HepG2 (cell line): Measurements from ENCODE around the gene PANK4. TPM values are rescaled to one million over a fixed set of nuclear protein-coding genes. Genes with fewer than 3 reads are reported as not detected.

ENCODE experiments used
- ATAC-seq: fragments of 200-7000 bp; cut with Tn5 transposase; 3 replicates; pipeline ENCODE4 v1.9.1; 2020; ENCODE audit warnings: mild to moderate bottlenecking, moderate library complexity
- BruUV-seq: library from RNA; stranded (reverse); fragments of 400-500 nt; replicated peaks from 2 replicates; lab custom pipeline; 2021; lab: Mats Ljungman, UMichigan
- CTCF ChIA-PET: fragments of 300-600 bp; formaldehyde crosslinking; extraction: SDS; loops from one replicate; lab custom pipeline; 2021; ENCODE audit warnings: low total read pairs, inconsistent platforms, low intra/inter-chr PET ratio; lab: Yijun Ruan, JAX
- POLR2A ChIA-PET: fragments of 350-600 bp; sonication (Branson Sonifier 250); formaldehyde crosslinking; loops from one replicate; lab custom pipeline; 2020; ENCODE audit warnings: antibody characterized with exemption, inconsistent platforms; lab: Yijun Ruan, JAX
- DNase-seq: peaks from one replicate; pipeline ENCODE4 v3.0.0-alpha.2; 2015; ENCODE audit warnings: low spot score
- FAIRE-seq: peaks from 3 replicates; lab custom pipeline; 2011; peaks lifted over from hg19 to GRCh38; lab: Jason Lieb, UNC
- H2AFZ ChIP-seq: one replicate; pipeline ENCODE4 v1.6.1; 2011; ENCODE audit warnings: low read length, inconsistent platforms
- H3K27ac ChIP-seq: fragments of 300-600 bp; 3 replicates; pipeline ENCODE4 v1.8.0; 2011; ENCODE audit warnings: mixed run types, mild to moderate bottlenecking, mixed read lengths, low read length, inconsistent platforms; ENCODE audit not compliant: insufficient read depth; ENCODE audit errors: extremely low read length
- H3K27me3 ChIP-seq, 2 experiments: fragments of 200-600 bp in 1 of 2; 2 replicates in 1 of 2; 3 replicates in 1 of 2; pipeline versions ENCODE4 v1.6.0 to v1.8.0; 2011; ENCODE audit warnings: low read length in 2 of 2, mild to moderate bottlenecking in 2 of 2, moderate library complexity in 2 of 2, inconsistent platforms in 1 of 2; ENCODE audit not compliant: insufficient read depth in 2 of 2, control insufficient read depth in 1 of 2
- H3K36me3 ChIP-seq, 2 experiments: fragments of 200-600 bp in 1 of 2; replicated peaks in 1 of 2; 2 replicates in 1 of 2; 3 replicates in 1 of 2; pipeline versions ENCODE4 v1.5.1 to v1.8.0; 2011; ENCODE audit warnings: low read length in 2 of 2, inconsistent platforms in 1 of 2; ENCODE audit not compliant: insufficient read depth in 2 of 2, control insufficient read depth in 1 of 2
- H3K4me1 ChIP-seq: 2 replicates; pipeline ENCODE4 v1.5.1; 2012; ENCODE audit warnings: low read length, inconsistent platforms; ENCODE audit not compliant: insufficient read depth
- H3K4me2 ChIP-seq: 2 replicates; pipeline ENCODE4 v1.6.0; 2011; ENCODE audit warnings: low read depth, low read length, inconsistent platforms
- H3K4me3 ChIP-seq, 3 experiments: fragments of 200-600 bp in 1 of 3; sonication (generic), shearing (Covaris generic) in 1 of 3; replicated peaks in 1 of 3; 2 replicates each; pipeline ENCODE4 v1.5.1; 2011 to 2016; ENCODE audit warnings: low read length in 3 of 3, inconsistent platforms in 2 of 3, low read depth in 2 of 3, mild to moderate bottlenecking in 2 of 3, control low read depth in 1 of 3, mixed read lengths in 1 of 3; ENCODE audit not compliant: insufficient read depth in 1 of 3
- H3K79me2 ChIP-seq: one replicate; pipeline ENCODE4 v1.6.1; 2011; ENCODE audit warnings: low read length, inconsistent platforms; ENCODE audit not compliant: insufficient read depth
- H3K9ac ChIP-seq: 2 replicates; pipeline ENCODE4 v1.6.0; 2011; ENCODE audit warnings: mild to moderate bottlenecking, low read depth, low read length, inconsistent platforms; ENCODE audit not compliant: insufficient read depth
- H3K9me3 ChIP-seq: 2 replicates; pipeline ENCODE4 v1.5.1; 2012; ENCODE audit warnings: mild to moderate bottlenecking, low read length
- H4K20me1 ChIP-seq: 2 replicates; pipeline ENCODE4 v1.6.0; 2011; ENCODE audit warnings: inconsistent platforms, mild to moderate bottlenecking, low read length, moderate library complexity; ENCODE audit not compliant: insufficient read depth
- BRCA1 ChIP-seq: sonication (generic); formaldehyde crosslinking; IDR thresholded peaks from 2 replicates; pipeline ENCODE4 v1.4.0; 2020; ENCODE audit warnings: missing genetic modification reagents
- NFIC ChIP-seq: IDR thresholded peaks from 2 replicates; pipeline ENCODE4 v1.6.1; 2012; ENCODE audit warnings: mild to moderate bottlenecking, low read length, inconsistent platforms
- NFYB ChIP-seq: sonication (generic); formaldehyde crosslinking; IDR thresholded peaks from 2 replicates; pipeline ENCODE4 v1.4.0; 2020; ENCODE audit warnings: missing genetic modification reagents
- RBFOX2 ChIP-seq: fragments of 200-400 bp; formaldehyde crosslinking; IDR thresholded peaks from 2 replicates; pipeline ENCODE4 v1.6.1; 2017; ENCODE audit warnings: low read depth, mild to moderate bottlenecking, low read length
- SIX4 ChIP-seq: sonication (generic); formaldehyde crosslinking; IDR thresholded peaks from 2 replicates; pipeline ENCODE4 v1.4.0; 2020; ENCODE audit warnings: missing genetic modification reagents
- SMARCE1 ChIP-seq: fragments of 450-650 bp; IDR thresholded peaks from 2 replicates; pipeline ENCODE4 v1.6.1; 2017; ENCODE audit warnings: borderline replicate concordance
- ZNF326 ChIP-seq: sonication (generic); formaldehyde crosslinking; IDR thresholded peaks from 2 replicates; pipeline ENCODE4 v1.4.0; 2020; ENCODE audit warnings: missing genetic modification reagents, borderline replicate concordance
- ZNF570 ChIP-seq: sonication (generic); formaldehyde crosslinking; IDR thresholded peaks from 2 replicates; pipeline ENCODE4 v1.4.0; 2020; ENCODE audit warnings: mild to moderate bottlenecking, missing genetic modification reagents, borderline replicate concordance
- WGBS: methylation state at CpG from one replicate; pipeline ENCODE4 v1.1.6; 2017; ENCODE audit warnings: low lambda C conversion rate; 5-methylcytosine and 5-hydroxymethylcytosine counted together
- in situ Hi-C: cut with HindIII; loops from 2 replicates; pipeline ENCODE4 v1.10.0; 2017; ENCODE audit warnings: low pct_unique_long_range_greater_than_20kb; ENCODE audit not compliant: extremely low pct_ligation_motif_present
- intact Hi-C: fragments of 100-400 bp; cut with micrococcal nuclease; formaldehyde crosslinking; loops from one replicate; pipeline ENCODE4 v1.10.0; 2022; ENCODE audit not compliant: unreplicated experiment
- polyA plus RNA-seq, 8 experiments: library from polyadenylated mRNA; depleted of rRNA in 3 of 8; stranded (reverse) in 7 of 8; unstranded in 1 of 8; fragments of >200 nt; fragmentation: Illumina TruSeq in 4 of 8; extraction: Trizol in 4 of 8; gene quantifications; 2 replicates each; pipeline versions ENCODE4 v1.2.1 to v1.2.3, GENCODE V29; 2011 to 2016; ENCODE audit warnings: low read depth in 4 of 8, missing spikeins in 1 of 8, mixed read lengths in 1 of 8; ENCODE audit not compliant: insufficient read depth in 1 of 8
- total RNA-seq, 5 experiments: library from RNA; depleted of rRNA; stranded (reverse); fragments of >200 nt; fragmentation: Illumina TruSeq; extraction: Trizol; gene quantifications; 2 replicates each; pipeline ENCODE4 v1.2.3, GENCODE V29; 2016; ENCODE audit warnings: low read depth in 1 of 5
- TF ChIP-seq, protein P1 (sequence below): sonication (generic); formaldehyde crosslinking; IDR thresholded peaks from 2 replicates; pipeline ENCODE4 v1.5.1; 2020; ENCODE audit warnings: missing genetic modification reagents, mild to moderate bottlenecking, borderline replicate concordance
- TF ChIP-seq, protein P2 (sequence below): sonication (generic); formaldehyde crosslinking; IDR thresholded peaks from 2 replicates; pipeline ENCODE4 v1.8.0; 2022; ENCODE audit warnings: mild to moderate bottlenecking, missing genetic modification reagents, borderline replicate concordance

Gene PANK4
- total and polyA plus RNA-seq, 2 of the 13 experiments (the other 11 are each of a cell fraction or from before 2014, with no cell fraction given) = 17.4 to 19.3 TPM

GRCh38 chr1:2558420-2558819 lies 32.0 kb upstream of the PANK4 start:
- no peak for FAIRE-seq
- intact Hi-C loops (loop anchor here (5.0 kb wide), 1 partner anchor 74 kb away; the partner anchor contains the start of gene MMEL1), in situ Hi-C loops (no loop called here)
- Histone ChIP-seq H4K20me1 (0 out of 2 replicates have a peak, but pooled peaks cover 4% of the 10 kb centered on the region), H3K27me3 (no peaks in the 10 kb centered on the region; a peak in 1 of 5 replicates), H3K4me1 (peaks cover 28% of the 10 kb centered on the region), H3K27ac (no peak overlapping the region), H3K4me3 (no peak overlapping the region), H3K36me3 (no peaks in the 10 kb centered on the region; a peak in 1 of 5 replicates), H3K79me2 (no peaks in the 10 kb centered on the region), H2AFZ (no peak overlapping the region), H3K9me3 (no peaks in the 10 kb centered on the region)
- POLR2A ChIA-PET = no interaction called here
- WGBS = 98% methylated on average over 9 of the region's 12 CpGs
- no TSS peak for BruUV-seq
- TF ChIP-seq, protein P1, sequence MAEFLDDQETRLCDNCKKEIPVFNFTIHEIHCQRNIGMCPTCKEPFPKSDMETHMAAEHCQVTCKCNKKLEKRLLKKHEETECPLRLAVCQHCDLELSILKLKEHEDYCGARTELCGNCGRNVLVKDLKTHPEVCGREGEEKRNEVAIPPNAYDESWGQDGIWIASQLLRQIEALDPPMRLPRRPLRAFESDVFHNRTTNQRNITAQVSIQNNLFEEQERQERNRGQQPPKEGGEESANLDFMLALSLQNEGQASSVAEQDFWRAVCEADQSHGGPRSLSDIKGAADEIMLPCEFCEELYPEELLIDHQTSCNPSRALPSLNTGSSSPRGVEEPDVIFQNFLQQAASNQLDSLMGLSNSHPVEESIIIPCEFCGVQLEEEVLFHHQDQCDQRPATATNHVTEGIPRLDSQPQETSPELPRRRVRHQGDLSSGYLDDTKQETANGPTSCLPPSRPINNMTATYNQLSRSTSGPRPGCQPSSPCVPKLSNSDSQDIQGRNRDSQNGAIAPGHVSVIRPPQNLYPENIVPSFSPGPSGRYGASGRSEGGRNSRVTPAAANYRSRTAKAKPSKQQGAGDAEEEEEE (CRISPR knock-in tag) = no peak
- no peak for TF ChIP-seq RBFOX2
- TF ChIP-seq ZNF326 (CRISPR knock-in tag) = no peak
- no peak for TF ChIP-seq BRCA1 (CRISPR knock-in tag)
- no peak for TF ChIP-seq ZNF570
- TF ChIP-seq, protein P2, sequence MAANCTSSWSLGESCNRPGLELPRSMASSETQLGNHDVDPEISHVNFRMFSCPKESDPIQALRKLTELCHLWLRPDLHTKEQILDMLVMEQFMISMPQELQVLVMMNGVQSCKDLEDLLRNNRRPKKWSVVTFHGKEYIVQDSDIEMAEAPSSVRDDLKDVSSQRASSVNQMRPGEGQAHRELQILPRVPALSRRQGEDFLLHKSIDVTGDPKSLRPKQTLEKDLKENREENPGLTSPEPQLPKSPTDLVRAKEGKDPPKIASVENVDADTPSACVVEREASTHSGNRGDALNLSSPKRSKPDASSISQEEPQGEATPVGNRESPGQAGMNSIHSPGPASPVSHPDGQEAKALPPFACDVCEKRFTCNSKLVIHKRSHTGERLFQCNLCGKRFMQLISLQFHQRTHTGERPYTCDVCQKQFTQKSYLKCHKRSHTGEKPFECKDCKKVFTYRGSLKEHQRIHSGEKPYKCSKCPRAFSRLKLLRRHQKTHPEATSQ = no peak
- no peak for TF ChIP-seq NFIC
- TF ChIP-seq SIX4 = no peak
- TF ChIP-seq SMARCE1 = no peak
- no peak for TF ChIP-seq NFYB (CRISPR knock-in tag)
- TF ChIP-seq, all 625 proteins: peak for 0
- Histone ChIP-seq H3K9ac (no peak overlapping the region), H3K4me2 (no peak overlapping the region)
- ATAC-seq = no peak
- no peak for DNase-seq
- CTCF ChIA-PET = no interaction called here
